ENCODE data around the gene ABLIM1.

DNA sequence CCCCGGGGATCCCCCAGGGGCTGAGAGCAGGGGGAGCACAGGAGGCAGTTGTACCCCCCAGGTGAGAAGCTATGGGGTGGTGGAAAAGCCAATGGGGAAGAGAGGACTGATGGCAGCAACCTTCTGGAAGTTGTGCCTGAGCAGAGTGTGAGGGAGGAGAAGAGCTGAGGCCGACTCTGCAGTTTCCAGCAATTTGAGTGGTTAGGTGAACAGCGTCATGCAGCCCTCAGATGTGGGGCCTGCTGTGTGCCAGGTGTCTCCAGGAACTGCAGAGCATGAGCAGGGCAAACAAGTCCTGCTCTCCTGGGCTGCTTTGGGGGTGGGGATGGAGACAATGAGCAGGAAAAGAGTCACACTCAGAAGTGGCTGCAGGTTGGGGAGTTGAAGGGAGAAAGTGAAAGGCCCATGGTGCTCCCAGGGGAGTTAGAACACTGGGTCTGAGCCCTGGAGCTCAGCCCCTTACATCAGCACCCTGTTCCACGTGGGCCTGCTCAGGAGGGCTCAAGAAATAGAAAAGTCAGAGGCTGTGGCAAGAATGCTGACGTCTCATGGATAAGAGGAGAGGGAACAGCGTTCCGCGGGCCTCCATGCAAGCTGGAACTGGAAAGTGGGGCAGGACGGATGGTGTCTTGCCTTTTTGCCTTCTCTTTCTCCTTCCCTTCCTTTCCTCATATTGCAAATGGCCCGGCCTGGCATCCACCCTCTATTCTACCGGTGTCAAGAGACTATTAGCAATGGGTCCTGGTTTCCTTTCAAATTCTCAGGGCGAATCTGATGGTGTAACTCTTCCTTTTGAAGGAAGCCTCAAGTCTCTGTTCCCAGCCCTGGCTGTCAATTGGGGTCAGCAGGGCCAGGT lies 249.7 kb downstream of the ABLIM1 start:
- TF ChIP-seq EZH2 (IDR thresholded peaks at IDR 0.05; ENCODE audit: borderline replicate concordance, low read depth, low read length, poor library complexity, severe bottlenecking) = no peak
- TF ChIP-seq, protein P1, sequence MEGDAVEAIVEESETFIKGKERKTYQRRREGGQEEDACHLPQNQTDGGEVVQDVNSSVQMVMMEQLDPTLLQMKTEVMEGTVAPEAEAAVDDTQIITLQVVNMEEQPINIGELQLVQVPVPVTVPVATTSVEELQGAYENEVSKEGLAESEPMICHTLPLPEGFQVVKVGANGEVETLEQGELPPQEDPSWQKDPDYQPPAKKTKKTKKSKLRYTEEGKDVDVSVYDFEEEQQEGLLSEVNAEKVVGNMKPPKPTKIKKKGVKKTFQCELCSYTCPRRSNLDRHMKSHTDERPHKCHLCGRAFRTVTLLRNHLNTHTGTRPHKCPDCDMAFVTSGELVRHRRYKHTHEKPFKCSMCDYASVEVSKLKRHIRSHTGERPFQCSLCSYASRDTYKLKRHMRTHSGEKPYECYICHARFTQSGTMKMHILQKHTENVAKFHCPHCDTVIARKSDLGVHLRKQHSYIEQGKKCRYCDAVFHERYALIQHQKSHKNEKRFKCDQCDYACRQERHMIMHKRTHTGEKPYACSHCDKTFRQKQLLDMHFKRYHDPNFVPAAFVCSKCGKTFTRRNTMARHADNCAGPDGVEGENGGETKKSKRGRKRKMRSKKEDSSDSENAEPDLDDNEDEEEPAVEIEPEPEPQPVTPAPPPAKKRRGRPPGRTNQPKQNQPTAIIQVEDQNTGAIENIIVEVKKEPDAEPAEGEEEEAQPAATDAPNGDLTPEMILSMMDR (conservative IDR thresholded peaks at IDR 0.05; ENCODE audit: low read depth, low read length) = no peak
